ENCODE results near the gene CEP76. TPM values are rescaled to one million over a fixed set of nuclear protein-coding genes. Genes with fewer than 3 reads are reported as not detected.

Gene CEP76
- polyA plus RNA-seq, 2 donors: 2.8 to 4.9 TPM

GRCh38 chr18:12745095-12745795 is 42.7 kb upstream of the CEP76 start:
- Histone ChIP-seq H3K27ac (ENCODE audit: low read depth in 2 of 2, low read length in 1 of 2) (no peak overlapping the region), H3K27me3 (ENCODE audit: control insufficient read depth in 1 of 2, insufficient read depth in 2 of 2, low read length in 2 of 2) (no peaks in the 10 kb centered on the region), H3K9me3 (ENCODE audit: control insufficient read depth in 2 of 2, insufficient read depth in 1 of 2, low read depth in 1 of 2, low read length in 1 of 2) (no peaks in the 10 kb centered on the region), H3K4me3 (ENCODE audit: low read depth in 1 of 2, low read length in 2 of 2) (no peak overlapping the region), H3K4me1 (ENCODE audit: control insufficient read depth in 2 of 2, insufficient read depth in 2 of 2, low read length in 1 of 2) (no peaks in the 10 kb centered on the region), H3K36me3 (ENCODE audit: control insufficient read depth in 2 of 2, insufficient read depth in 2 of 2, low read length in 1 of 2) (no peaks in the 10 kb centered on the region)
- WGBS, 2 donors: 71 to 73% methylated on average over 7 of the region's 7 CpGs

- 1 to 8% methylated on average over 2 of the region's 2 CpGs for WGBS, 2 donors
- H3K36me3 ChIP-seq (ENCODE audit: control insufficient read depth in 2 of 2, insufficient read depth in 2 of 2, low read length in 1 of 2): no peaks in the 10 kb centered on the region
Observed at GRCh38 chr18:12744103-12744502, 41.6 kb upstream of the CEP76 start.

GRCh38 chr18:12742453-12742852 is 39.9 kb upstream of the CEP76 start:
- no peaks in the 10 kb centered on the region for H3K4me1 ChIP-seq (ENCODE audit: control insufficient read depth in 2 of 2, insufficient read depth in 2 of 2, low read length in 1 of 2)
- no peaks in the 10 kb centered on the region for H3K9me3 ChIP-seq (ENCODE audit: control insufficient read depth in 2 of 2, insufficient read depth in 1 of 2, low read depth in 1 of 2, low read length in 1 of 2)
- no peaks in the 10 kb centered on the region for H3K27me3 ChIP-seq (ENCODE audit: control insufficient read depth in 1 of 2, insufficient read depth in 2 of 2, low read length in 2 of 2)
- no peak overlapping the region for H3K4me3 ChIP-seq (ENCODE audit: low read depth in 1 of 2, low read length in 2 of 2)
- H3K27ac ChIP-seq (ENCODE audit: low read depth in 2 of 2, low read length in 1 of 2): no peak overlapping the region
- 48 to 56% methylated on average over 5 of the region's 5 CpGs for WGBS, 2 donors
- H3K36me3 ChIP-seq (ENCODE audit: control insufficient read depth in 2 of 2, insufficient read depth in 2 of 2, low read length in 1 of 2): no peaks in the 10 kb centered on the region

More at GRCh38 chr18:12744103-12744502, 41.6 kb upstream of the CEP76 start:
- no peaks in the 10 kb centered on the region for H3K27me3 ChIP-seq (ENCODE audit: control insufficient read depth in 1 of 2, insufficient read depth in 2 of 2, low read length in 2 of 2)
- H3K4me1 ChIP-seq (ENCODE audit: control insufficient read depth in 2 of 2, insufficient read depth in 2 of 2, low read length in 1 of 2): no peaks in the 10 kb centered on the region
- no peak overlapping the region for H3K4me3 ChIP-seq (ENCODE audit: low read depth in 1 of 2, low read length in 2 of 2)
- no peak overlapping the region for H3K27ac ChIP-seq (ENCODE audit: low read depth in 2 of 2, low read length in 1 of 2)
- no peaks in the 10 kb centered on the region for H3K9me3 ChIP-seq (ENCODE audit: control insufficient read depth in 2 of 2, insufficient read depth in 1 of 2, low read depth in 1 of 2, low read length in 1 of 2)

- H3K4me1 ChIP-seq (ENCODE audit: control insufficient read depth in 2 of 2, insufficient read depth in 2 of 2, low read length in 1 of 2): no peaks in the 10 kb centered on the region
- WGBS, 2 donors: 49 to 51% methylated on average over 6 of the region's 6 CpGs
- no peaks in the 10 kb centered on the region for H3K36me3 ChIP-seq (ENCODE audit: control insufficient read depth in 2 of 2, insufficient read depth in 2 of 2, low read length in 1 of 2)
- no peak overlapping the region for H3K4me3 ChIP-seq (ENCODE audit: low read depth in 1 of 2, low read length in 2 of 2)
- H3K27ac ChIP-seq (ENCODE audit: low read depth in 2 of 2, low read length in 1 of 2): no peak overlapping the region
- no peaks in the 10 kb centered on the region for H3K9me3 ChIP-seq (ENCODE audit: control insufficient read depth in 2 of 2, insufficient read depth in 1 of 2, low read depth in 1 of 2, low read length in 1 of 2)
- H3K27me3 ChIP-seq (ENCODE audit: control insufficient read depth in 1 of 2, insufficient read depth in 2 of 2, low read length in 2 of 2): no peaks in the 10 kb centered on the region
Observed at GRCh38 chr18:12741351-12741750, 38.8 kb upstream of the CEP76 start.

- H3K4me3 ChIP-seq (ENCODE audit: low read depth in 1 of 2, low read length in 2 of 2): no peak overlapping the region
Observed at GRCh38 chr18:12737243-12737902, 34.9 kb upstream of the CEP76 start.

GRCh38 chr18:12726774-12727550 is 24.4 kb upstream of the CEP76 start:
- H3K36me3 ChIP-seq (ENCODE audit: control insufficient read depth in 2 of 2, insufficient read depth in 2 of 2, low read length in 1 of 2): peaks cover 4 to 14% of the 10 kb centered on the region in 2 donors
- H3K9me3 ChIP-seq (ENCODE audit: control insufficient read depth in 2 of 2, insufficient read depth in 1 of 2, low read depth in 1 of 2, low read length in 1 of 2): no peaks in the 10 kb centered on the region
- H3K4me3 ChIP-seq (ENCODE audit: low read depth in 1 of 2, low read length in 2 of 2): no peak overlapping the region
- no peaks in the 10 kb centered on the region for H3K27me3 ChIP-seq (ENCODE audit: control insufficient read depth in 1 of 2, insufficient read depth in 2 of 2, low read length in 2 of 2)
- WGBS, 2 donors: 66 to 67% methylated on average over 14 of the region's 14 CpGs
- H3K27ac ChIP-seq (ENCODE audit: low read depth in 2 of 2, low read length in 1 of 2): no peak overlapping the region
- H3K4me1 ChIP-seq (ENCODE audit: control insufficient read depth in 2 of 2, insufficient read depth in 2 of 2, low read length in 1 of 2): no peaks in the 10 kb centered on the region

More at GRCh38 chr18:12737243-12737902, 34.9 kb upstream of the CEP76 start:
- no peaks in the 10 kb centered on the region for H3K36me3 ChIP-seq (ENCODE audit: control insufficient read depth in 2 of 2, insufficient read depth in 2 of 2, low read length in 1 of 2)
- 86 to 90% methylated on average over 19 of the region's 19 CpGs for WGBS, 2 donors
- no peak overlapping the region for H3K27ac ChIP-seq (ENCODE audit: low read depth in 2 of 2, low read length in 1 of 2)
- no peaks in the 10 kb centered on the region for H3K4me1 ChIP-seq (ENCODE audit: control insufficient read depth in 2 of 2, insufficient read depth in 2 of 2, low read length in 1 of 2)
- no peaks in the 10 kb centered on the region for H3K9me3 ChIP-seq (ENCODE audit: control insufficient read depth in 2 of 2, insufficient read depth in 1 of 2, low read depth in 1 of 2, low read length in 1 of 2)
- H3K27me3 ChIP-seq (ENCODE audit: control insufficient read depth in 1 of 2, insufficient read depth in 2 of 2, low read length in 2 of 2): no peaks in the 10 kb centered on the region

GRCh38 chr18:12726331-12726730 is 23.8 kb upstream of the CEP76 start:
- WGBS, 2 donors: 65 to 67% methylated on average over 4 of the region's 4 CpGs
- Histone ChIP-seq H3K27me3 (ENCODE audit: control insufficient read depth in 1 of 2, insufficient read depth in 2 of 2, low read length in 2 of 2) (no peaks in the 10 kb centered on the region), H3K27ac (ENCODE audit: low read depth in 2 of 2, low read length in 1 of 2) (no peak overlapping the region), H3K36me3 (ENCODE audit: control insufficient read depth in 2 of 2, insufficient read depth in 2 of 2, low read length in 1 of 2) (peaks cover 4 to 14% of the 10 kb centered on the region in 2 donors), H3K4me3 (ENCODE audit: low read depth in 1 of 2, low read length in 2 of 2) (no peak overlapping the region), H3K9me3 (ENCODE audit: control insufficient read depth in 2 of 2, insufficient read depth in 1 of 2, low read depth in 1 of 2, low read length in 1 of 2) (no peaks in the 10 kb centered on the region), H3K4me1 (ENCODE audit: control insufficient read depth in 2 of 2, insufficient read depth in 2 of 2, low read length in 1 of 2) (no peaks in the 10 kb centered on the region)

GRCh38 chr18:12722731-12723130 is 20.2 kb upstream of the CEP76 start:
- Histone ChIP-seq H3K36me3 (ENCODE audit: control insufficient read depth in 2 of 2, insufficient read depth in 2 of 2, low read length in 1 of 2) (peaks cover 4 to 16% of the 10 kb centered on the region in 2 donors), H3K27me3 (ENCODE audit: control insufficient read depth in 1 of 2, insufficient read depth in 2 of 2, low read length in 2 of 2) (no peaks in the 10 kb centered on the region), H3K4me3 (ENCODE audit: low read depth in 1 of 2, low read length in 2 of 2) (no peak overlapping the region), H3K27ac (ENCODE audit: low read depth in 2 of 2, low read length in 1 of 2) (no peak overlapping the region), H3K9me3 (ENCODE audit: control insufficient read depth in 2 of 2, insufficient read depth in 1 of 2, low read depth in 1 of 2, low read length in 1 of 2) (no peaks in the 10 kb centered on the region), H3K4me1 (ENCODE audit: control insufficient read depth in 2 of 2, insufficient read depth in 2 of 2, low read length in 1 of 2) (no peaks in the 10 kb centered on the region)
- WGBS, 2 donors: 81 to 89% methylated on average over 7 of the region's 7 CpGs

GRCh38 chr18:12721495-12722275 is 19.2 kb upstream of the CEP76 start:
- H3K9me3 ChIP-seq (ENCODE audit: control insufficient read depth in 2 of 2, insufficient read depth in 1 of 2, low read depth in 1 of 2, low read length in 1 of 2): no peaks in the 10 kb centered on the region
- H3K4me1 ChIP-seq (ENCODE audit: control insufficient read depth in 2 of 2, insufficient read depth in 2 of 2, low read length in 1 of 2): no peaks in the 10 kb centered on the region
- no peak overlapping the region for H3K27ac ChIP-seq (ENCODE audit: low read depth in 2 of 2, low read length in 1 of 2)
- no peak overlapping the region for H3K4me3 ChIP-seq (ENCODE audit: low read depth in 1 of 2, low read length in 2 of 2)
- 88 to 90% methylated on average over 5 of the region's 5 CpGs for WGBS, 2 donors
- H3K36me3 ChIP-seq (ENCODE audit: control insufficient read depth in 2 of 2, insufficient read depth in 2 of 2, low read length in 1 of 2): peaks cover 4 to 13% of the 10 kb centered on the region in 2 donors
- H3K27me3 ChIP-seq (ENCODE audit: control insufficient read depth in 1 of 2, insufficient read depth in 2 of 2, low read length in 2 of 2): no peaks in the 10 kb centered on the region
